GF-D8 (cell line): ENCODE data around the gene DOK3.
A peak's percentile ranks its signal among the peaks of the same experiment; 100 is the strongest.
"Not testable (repeated sequence)": the region's sequence is repeated elsewhere in the genome, so short reads cannot be mapped to it uniquely, and the experiment has no call there.

Experiments
- DNase-seq: peaks from one replicate; lab custom pipeline; 2025; lab: John Stamatoyannopoulos, UW

The DOK3 gene

DNA sequence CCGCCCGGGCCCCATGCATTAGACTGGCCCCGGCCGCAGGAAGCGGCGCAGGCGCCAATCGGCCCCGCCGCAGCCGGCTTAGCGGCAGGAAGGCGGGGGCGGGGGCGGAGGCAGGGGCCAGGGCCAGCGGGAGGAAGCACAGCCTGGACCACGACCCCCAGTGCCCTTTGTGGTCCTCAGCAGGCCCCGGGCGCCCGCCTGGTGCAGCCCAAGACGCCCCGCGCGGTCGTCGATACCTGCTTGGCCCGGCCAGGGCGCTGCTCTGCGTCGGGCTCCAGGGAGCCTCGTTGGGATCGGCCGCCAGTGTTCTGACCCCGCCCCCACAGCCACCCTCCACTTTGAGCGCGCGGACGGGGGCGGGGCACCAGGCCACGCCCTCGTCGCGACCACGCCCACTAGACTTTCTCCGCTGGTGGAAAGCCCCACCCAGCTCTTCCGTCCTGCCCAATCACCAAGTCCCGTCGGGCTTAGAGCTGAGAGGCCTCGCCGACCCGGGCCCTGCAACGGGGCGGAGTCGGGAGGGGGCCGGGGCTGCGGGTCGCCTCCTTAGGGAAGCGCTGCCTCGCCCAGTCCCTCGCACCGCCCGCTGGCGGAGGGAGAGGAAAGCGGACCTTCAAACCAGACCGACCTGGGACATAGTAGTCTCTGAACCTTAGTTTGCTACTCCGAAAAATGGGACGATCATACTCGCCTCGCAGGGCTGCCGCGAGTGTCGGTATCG lies 12.2 kb downstream of the DOK3 start, which contains the start of gene PDLIM7:
PDLIM7 (minus strand) TSS at position 313 of the 721 bp plus-strand sequence. CDS start 1,092 bp downstream, outside the sequence.
- peak; percentile 89 for DNase-seq

DNA sequence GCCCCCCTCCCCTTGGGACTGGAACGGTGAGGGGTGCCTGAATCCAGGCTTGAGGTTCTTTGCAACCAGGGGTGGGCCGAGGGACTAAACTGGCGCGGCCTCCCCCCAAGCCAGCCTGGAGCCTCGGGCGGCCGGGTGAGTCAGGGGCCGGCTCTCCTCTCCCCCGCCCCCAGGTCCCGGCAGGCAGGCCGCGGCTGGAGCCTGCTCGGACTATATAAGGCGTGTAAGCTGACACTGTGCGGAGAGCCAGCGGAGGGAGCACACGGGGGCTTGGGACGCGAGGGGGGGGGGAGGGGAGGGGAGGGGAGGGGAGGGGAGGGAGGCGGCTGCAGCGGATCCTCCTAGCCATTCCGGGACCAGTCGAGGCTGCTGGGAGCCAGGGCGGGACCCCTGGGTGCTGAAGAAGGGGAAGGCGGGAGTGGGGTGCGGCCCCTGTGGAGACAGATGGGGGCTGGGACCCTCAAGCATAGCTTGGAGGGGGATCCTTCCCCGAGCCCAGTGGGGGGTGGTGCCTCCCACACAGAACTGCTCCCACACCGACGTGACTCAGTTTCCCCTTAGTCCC lies 12.8 kb downstream of the DOK3 start:
- no peak for DNase-seq

DNA sequence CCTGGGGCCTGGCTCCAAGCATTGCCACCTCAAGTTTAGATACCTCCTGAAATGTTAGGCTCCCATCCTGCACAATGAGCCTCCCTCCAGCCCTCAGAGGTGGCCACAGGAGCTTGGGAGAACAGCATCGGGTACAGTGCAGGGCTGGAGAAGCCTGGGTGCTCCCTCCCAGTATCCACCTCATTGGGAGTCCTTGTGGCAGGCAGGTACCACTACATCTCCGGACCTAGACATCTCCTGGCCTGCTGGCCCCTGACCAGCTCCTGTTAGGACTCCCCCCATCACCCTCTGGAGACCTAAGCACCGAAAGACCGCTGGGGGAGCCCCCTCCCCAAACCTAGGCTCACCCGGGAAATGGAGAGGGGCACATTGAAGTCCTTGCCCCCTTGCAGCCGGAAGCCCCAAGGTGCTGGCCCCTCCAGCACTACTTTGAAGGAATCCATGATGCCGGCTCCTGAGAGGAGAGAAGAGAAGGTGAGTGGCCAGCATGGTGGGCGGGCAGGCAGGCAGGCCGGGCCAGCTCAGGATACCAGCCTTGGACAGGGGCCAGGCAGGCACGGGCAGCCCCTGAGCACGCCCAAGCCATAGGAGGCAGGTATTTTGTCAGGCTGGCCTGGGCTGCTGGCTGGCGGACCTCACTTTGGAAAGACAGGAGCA lies 13.4 kb downstream of the DOK3 start:
- DNase-seq: no peak

DNA sequence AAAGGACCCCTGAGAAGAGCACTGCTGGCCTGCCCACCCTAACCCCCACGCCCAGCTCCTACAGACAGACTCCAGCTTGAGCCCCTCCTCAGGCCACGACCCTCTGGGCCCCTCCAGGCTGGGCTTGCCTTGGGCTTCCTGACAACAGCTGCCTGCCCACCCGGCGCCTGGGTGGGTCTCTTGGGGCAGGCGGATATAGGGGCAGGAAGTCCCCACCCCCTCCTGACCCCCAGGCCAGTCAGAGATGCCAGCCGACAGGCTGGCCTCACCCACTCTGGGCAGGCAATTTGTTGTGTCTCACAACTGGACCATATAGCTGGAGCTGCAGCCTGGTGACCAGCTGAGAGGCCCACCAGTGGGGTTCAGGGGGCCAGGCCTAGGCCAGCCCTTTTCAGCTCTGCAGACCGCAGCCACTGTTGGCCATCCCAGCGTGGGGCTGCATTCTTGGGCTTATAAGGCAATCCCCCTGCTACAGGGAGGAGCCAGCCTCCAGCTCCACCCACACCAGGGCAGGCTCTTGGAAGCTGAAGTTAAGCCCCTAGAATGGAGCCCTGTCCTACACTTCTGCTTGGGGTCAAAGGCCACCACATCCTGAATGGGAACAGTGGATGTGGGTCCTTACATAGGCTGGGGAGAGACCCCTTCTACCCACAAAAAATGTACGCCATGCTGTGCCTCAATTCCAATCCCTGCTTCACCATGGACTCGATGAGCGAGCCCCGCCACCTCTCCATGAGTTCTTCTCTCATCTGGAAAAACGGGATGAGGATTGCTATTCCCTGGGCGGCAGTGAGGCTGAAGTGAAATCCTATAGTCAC lies 14.2 kb downstream of the DOK3 start:
- no peak for DNase-seq

DNA sequence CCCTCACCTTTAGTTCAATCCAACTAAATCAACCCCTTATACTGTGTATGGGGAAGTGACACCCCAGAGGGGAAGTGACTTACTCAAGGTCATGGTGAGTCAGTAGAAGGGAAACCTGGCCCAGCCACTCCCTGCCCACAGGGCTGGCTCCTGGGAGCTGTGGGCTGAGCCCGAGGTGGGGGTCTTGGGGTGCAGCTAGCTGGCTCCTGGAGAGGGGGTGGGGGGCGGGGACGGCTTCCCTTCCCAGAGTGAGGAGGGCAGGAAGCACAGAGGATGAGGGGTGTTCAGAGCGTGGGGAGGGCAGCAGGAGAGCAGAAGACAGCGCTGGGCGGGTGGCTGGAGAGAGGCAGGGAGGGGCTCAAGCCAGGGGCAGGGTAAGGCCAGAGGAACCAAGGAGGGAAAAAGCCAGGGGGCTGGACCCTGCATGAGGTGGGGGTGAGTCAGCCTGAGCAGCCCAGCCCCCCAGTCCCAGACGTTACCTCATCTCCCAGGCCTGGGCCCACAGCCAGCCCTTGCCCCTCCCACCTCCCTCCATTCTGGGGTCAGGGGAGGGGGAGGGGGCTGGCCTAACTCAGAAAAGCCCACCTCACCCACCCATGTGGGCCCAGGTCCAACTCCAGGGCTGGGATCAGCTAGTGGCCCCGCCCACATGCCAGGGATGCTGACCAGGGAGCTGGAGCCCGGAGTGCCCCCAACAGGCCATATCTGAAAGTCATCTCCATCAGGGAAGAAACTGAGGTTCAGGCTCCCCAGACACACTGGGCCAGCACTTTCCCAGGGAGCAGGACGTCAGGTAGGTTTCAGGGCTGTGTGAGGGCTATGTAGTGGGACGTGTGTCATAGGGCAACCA lies 15.1 kb downstream of the DOK3 start:
- peak; percentile 58 for DNase-seq

DNA sequence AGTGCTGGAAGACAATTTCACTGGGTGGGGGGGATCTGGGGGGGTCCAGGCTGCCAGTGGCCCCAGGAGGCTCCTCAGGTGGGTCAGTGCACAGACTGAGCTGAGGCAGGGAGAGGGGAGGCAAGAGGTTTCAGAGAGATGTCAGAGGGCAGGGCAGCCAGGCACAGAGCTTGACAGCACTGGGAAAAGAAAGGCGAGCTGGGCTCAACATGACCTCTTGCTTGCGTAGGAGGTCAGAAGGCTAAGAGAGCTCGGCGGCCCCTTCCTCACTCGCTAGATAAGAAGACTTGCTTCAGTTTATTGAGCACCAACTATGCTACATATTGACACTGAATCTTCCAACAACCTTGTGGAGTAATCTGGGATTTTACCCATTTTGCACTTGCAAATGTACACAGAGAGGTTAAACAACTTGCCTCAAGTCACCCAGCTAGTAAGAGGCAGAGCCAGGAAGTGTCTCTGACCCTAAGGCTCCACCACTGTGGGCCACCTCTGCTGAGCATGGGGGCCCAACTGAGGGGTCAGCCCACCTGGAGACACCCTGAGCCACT lies 15.8 kb downstream of the DOK3 start:
- DNase-seq: no peak

DNA sequence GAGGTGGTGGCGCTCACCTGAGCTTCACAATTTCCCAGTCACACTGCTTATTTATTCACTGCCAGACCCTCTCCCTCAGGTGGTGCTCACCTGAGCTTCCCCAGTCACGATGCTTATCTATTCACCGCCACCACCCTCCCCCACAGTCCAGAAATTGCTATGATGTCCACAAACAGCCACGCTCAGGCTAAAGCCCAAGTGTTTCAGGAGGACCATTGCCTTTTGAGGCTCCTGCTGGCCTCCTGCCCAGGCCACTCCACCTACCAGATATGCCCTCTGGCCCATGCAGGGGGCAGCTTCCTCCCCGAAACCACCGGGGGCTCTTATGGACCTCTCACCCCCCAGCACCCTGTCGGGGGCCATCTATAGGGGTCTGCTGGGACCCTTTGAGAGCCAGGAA lies 16.8 kb downstream of the DOK3 start:
- no peak for DNase-seq

DNA sequence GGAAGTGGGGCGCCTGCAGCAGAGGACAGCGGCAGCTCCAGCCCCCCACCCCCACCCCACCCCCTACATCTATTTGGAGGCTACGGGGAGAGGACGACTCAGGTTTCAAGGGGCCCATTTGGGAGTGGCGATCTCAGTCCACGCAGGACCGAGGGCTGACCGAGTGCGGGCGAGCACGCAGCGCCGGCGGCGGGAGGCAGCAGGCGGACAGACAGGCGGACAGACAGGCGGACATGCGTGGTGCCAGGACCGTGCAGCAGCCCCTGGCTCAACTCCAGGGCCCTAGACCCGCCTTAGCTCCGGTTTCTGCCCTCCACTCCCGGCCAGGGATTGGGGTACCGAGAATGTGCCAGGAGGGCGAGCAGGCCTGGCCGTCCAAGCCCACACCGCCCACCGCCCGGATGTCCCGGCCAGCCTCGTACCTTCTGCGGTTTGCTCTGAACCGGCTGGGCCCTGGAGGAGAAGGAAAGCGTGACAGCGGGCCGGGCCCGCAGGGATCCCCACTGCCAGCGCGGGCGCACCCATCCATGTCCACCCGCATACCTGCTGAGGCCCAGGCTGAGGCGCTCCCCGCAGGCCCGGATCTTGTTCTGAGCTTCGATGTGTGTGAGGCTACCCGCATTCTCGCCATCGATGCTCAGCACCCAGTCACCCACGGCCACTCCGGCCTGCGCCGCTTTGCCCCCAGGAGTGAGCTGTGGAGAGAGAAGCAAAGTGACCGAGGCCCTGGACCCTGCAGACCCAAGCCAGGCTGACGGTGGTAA lies 17.5 kb downstream of the DOK3 start:
- DNase-seq: no peak

DNA sequence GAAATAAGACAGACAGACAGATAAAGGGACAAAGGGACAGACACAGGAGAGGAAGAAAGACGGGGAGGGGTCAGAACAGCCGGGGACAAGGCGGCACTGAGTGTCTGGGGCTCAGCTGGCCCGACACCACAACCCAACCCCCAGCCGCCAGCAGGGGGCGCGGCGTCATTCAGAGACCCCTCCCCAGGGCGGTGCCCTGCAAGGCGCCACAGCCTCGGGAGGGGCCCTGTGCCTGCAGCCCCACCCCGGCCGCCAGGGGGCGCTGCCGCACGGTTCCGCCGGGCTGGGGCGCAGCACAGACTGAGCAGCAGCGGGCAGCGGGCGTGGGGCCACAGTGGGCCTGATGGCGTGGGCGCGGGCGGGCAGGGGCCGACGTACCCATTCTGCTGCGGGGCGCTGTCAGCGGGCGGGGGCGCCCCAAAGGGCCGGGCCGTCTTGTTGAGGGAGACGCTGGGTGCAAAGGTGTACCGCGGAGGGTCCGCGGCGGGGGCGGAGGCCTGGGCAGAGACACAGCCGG lies 18.1 kb downstream of the DOK3 start:
- no peak for DNase-seq

DNA sequence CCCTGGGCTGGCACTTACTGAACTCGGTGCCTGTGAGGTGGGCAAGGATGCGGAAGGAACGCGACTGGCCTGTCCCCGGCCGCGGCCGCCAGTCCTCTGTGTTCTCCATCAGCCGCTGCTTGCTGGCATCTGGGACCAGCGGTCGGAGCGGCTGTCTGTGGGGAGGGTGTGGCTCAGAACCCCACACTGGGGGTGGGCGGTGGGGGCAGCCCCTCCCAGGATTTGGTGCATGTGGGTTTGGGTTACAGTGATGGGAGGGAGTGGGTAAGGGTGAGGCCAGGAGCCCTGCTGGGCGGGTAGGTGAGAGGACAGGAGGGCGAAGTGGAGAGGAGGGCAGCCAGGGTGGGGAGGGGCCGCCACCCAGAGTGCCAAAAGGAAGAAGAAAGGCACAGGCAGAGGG lies 18.6 kb downstream of the DOK3 start:
- DNase-seq: no peak

DNA sequence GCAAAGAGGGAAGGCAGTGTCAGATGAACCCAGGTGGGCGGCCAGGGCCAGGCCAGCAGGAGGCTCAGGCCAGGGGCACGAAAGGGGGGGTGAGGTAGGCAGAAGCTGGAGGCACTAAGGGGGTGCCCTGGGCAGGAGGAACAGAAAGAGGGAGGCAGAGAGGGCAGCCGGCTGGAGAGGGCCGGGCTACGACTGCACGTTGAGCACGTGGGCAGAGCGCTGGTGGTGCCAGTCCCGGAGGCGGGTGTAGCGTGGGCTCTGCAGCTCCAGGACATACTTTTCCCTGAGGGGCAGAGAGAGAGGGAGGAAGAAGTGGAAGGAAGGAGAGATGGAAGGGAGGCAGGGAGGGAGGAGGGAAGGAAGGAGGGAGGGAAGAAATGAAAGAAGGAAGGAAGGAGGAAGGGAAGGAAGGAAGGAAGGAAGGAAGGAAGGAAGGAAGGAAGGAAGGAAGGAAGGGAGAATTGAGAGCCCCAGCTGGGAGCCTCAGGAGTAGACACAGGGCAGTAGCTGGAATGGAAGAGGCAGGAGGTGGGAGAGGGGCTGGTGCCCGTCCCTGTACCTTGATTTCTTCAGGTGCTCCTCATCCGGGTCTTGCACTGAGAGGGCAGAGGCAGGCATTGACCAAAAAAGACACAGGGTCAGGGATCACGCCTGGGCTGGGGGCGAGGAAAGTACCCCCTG lies 19.2 kb downstream of the DOK3 start:
- DNase-seq: no peak

DNA sequence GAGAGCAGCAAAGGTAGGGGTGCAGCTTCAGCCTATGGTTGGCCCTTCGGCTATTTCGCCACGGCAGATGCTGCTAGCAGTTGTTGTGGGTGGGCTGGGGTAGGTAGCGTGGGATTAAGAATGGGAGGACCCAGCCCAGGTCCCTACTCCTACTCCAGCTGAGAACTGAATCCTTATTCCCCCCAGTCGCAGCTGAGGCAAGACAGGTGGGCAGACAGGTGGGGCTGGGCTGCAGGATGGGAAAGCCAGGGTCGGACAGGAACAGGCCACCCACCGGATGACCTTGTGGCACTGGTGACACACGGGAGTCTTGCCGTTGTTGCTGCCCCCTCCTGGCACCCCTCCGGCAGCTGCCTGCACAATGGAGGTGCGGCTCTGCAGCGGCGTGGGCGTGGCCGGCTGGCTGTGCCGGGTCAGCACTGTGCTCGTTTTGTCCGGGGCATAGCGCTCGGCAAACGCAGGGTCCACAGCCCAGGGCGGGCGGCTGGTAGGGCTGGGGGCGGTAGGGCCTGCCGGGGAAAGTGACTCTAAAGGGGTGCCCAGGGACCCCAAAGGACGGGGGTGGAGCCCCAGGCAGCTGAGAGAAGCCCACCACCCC lies 20.4 kb downstream of the DOK3 start:
- DNase-seq: no peak

DNA sequence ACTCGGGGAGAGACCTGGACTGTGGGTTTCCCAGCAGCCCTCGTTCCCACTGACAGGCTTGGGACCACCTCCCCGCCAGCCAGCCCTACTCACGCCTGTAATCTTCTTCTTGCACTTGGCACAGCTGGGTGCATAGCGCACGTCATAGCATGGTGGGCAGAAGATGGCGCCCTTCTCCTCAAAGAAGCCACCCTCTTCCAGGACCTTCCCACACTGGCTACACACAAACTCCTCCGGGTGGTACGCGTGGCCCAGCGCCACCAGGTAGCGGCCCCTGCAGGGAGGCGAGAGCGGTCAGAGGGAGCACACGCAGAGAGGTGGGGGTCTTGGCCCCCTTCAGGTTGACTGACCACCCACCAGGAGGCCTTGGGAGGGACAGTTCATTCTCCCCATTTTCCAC lies 21.7 kb downstream of the DOK3 start:
- DNase-seq: no peak

DNA sequence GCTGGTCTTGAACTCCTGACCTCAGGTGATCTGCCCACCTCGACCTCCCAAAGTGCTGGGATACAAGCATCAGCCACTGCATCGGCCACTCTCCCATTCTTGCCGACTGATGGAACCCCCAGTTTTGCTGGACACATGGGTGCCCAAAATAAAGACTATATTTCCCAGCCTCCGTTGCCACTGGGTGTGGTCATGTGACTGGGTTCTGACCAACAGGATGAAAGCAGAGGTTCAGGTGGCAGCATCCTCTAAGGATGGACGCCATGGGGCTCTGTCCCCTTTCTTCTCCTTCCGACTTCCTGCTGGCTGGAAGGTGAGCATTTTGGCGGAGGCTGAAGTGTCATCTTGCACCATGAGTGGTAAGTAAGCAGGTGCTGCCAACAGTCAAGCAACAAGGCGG lies 22.5 kb downstream of the DOK3 start:
- no peak for DNase-seq

DNA sequence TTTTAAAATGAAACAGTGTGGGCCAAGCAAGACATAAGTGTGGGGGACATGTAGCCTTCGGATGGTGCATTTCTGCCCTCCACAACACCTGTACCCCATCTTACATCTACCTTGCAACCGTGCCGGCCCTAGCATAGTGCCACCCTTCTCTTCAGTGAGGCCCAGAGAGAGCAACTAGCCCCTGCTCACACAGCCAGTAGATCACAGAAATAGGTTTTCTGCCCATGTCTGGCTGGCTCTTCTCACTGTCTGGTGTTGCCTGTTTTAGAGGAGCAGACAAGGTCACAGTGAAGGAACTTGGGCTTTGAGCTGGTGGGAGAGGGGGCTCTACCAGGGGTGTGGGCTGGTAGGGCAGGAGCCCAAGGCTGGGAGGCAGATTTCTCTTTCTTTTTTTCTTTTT lies 23.4 kb downstream of the DOK3 start:
- DNase-seq: no peak

DNA sequence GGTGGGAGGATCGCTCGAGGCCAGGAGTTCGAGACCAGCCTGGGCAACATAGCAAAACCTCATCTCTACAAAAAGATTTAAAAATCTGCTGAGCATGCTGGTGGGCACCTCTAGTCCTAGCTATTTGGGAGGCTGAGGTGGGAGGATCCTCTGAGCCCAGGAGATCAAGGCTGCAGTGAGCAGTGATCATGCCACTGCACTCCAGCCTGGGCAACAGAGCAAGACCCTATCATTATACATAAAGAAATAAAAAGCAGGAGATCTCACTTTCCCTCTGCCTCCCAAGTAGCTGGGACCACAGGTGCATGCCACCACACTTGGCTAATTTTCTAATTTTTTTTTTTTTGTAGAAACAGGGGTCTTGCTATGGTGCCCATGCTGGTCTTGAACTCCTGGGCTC lies 23.9 kb downstream of the DOK3 start:
- DNase-seq: not testable (repeated sequence)

DNA sequence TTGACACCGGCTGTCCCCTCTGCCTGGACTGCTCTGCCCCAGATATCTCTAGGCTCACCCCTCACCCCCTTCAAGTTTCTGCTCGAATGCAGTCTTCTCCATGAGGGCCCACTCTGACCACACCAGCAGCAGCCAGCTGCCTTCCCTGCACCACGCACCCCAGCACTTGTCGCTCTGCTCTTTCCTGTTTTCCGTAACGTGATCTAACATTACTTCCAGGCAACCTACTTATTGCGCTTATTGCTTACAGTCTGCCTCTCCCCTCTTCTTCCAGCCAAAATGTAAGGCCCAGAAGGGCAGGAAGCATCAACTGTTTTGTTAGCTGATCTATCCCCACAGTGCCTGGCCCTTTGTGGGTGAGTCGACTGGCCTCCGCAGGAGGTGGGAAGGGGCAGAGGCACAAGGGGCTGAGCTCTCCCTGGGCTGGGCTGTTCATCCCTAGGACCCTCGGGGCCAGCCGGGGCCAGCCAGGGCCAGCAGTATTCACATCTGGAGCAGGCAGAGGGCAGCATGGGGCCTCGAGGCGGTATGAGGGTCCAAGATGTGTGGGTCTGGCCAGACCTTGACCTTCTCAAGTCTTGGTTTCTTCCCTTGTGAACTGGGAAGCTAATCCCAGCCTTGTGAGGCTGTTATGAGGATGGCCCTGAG lies 24.6 kb downstream of the DOK3 start:
- no peak for DNase-seq

DNA sequence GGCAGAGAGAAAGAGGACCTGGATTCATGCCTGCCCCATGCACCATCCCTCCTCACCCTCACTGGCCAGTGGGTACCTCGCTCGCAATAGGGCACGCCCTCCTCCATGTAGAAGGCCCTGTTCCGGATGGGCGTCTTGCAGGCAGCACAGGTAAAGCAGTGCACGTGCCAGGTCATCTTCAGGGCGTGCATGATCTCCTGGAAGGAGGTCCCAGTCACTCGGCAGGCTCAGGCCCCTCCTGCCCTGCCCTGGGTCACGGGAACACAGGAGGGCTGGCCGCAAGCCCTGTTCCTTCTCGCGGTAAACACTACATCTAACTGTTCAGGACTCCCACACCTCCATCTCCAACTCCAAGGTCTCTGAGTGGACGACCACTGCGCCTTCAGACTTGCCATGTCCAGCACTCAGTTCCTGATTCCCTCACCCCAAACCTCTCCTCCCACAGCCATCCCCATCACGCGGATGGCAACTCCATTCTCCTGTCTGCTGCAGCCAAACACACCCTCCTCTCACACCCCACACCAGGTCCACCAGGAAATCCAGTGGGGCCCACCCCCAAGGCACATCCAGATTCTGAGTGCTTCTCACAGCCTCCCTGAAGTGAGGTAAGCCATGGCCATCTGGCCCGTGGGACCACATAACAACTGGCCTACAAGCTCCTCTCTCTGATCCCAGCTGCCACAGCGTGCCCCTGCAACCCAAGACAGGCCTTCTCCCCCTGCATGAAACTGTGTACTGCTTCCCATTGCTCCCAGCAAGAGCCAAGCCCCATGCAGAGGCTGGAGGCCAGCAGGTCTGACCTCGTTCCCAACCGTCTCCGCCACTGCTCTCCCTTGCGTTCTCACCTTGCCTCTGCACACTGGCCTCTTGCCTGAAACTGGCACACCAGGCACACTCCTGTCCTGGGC lies 25.4 kb downstream of the DOK3 start:
- DNase-seq: no peak
